ENCODE results near the gene CDH6.
A peak's percentile ranks its signal among the peaks of the same experiment; 100 is the strongest.

CDH6 gene

DNA sequence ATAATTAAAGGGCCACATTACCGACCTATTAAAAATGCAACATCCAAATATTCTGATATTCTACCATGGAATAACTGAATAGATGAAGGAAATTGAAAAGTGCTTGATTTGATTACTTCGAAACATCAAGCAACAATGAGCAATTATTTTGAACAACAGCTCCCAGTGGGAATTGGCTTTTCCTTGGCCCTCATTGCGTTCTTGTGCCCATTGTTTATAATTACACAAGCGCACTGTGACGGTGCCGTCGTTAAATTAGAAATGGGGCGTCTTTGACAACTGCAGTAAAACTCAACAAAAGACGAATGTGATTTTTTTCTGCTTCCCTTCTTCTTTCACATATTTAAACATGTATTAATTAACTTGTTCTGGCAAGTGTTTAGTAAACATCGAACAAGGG, 61.6 kb downstream of the CDH6 start:
- DNase-seq, result no peak

DNA sequence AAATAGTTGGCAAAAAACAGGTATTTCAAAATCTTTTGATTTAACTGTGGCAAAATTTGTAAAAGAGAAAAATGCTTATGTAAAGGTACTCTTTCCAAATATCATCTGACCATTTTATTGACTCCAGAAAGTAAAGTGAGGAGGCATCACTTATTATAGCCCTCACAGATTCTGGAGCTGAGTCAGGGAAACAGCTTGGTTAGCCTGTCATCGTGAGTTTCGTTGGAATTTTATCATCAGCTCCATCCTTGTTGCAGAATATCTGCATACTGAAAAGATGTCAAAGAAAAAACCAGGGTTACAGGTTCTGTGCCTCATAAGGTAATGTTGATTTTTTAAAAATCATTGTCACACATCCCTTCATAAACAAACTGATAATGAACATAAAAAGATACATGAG, 74.8 kb downstream of the CDH6 start:
- no peak for DNase-seq

DNA sequence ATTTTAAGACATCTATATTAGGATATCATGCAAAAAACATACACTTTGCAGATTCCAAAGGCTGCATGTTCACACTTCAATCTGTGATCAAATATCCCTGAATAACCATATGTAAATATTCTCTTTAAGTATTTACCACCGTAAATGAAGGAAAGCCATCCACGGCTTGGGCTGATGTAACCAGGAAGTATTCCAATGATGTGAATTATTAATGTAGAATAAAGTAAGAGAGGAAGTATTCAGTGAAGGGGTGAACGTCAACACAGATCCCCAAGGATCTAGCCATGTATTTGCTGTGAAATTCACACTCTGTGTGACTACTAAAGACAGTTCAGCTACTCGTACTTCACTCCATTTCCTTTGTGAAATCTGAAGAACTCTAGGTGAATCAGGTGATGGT, 75.2 kb downstream of the CDH6 start:
- no peak for DNase-seq

DNA sequence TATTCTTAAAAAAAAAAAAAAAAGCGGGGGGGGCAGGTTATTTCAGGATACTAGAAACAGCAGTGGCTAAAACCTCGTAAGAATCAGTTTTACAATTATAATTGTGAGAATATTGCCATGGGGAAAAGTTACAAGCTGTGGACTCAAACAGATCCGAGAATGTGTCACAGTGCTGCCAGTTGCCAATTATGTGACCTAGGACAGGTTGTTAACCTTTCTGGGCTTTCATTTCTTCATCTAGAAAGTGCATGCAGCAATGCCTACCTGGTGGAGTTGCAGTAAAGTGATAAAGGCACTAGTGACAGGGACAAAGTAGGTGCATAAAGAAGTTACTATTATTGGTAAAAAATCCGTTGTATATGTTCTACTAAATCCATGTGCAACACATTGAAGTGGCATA, 75.8 kb downstream of the CDH6 start:
- no peak for DNase-seq

DNA sequence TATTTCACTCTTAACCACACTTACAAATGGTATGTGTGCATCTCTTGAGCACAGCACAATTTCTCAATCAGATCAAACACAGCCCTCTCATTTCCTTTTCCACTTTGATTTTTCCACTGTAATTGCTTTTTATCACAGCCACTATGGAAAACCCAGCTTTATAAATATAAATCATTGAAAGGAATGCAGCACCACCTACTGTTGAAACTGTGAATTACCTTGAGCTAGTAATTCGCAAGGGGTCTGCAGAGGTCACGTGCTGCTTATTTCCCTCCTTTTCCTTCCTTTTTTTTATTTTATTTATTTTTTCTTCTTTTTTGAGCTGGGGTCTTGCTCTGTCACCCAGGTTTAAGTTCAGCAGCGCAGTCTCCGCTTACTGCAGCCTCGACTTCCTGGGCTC, 76.9 kb downstream of the CDH6 start:
- no peak for DNase-seq

DNA sequence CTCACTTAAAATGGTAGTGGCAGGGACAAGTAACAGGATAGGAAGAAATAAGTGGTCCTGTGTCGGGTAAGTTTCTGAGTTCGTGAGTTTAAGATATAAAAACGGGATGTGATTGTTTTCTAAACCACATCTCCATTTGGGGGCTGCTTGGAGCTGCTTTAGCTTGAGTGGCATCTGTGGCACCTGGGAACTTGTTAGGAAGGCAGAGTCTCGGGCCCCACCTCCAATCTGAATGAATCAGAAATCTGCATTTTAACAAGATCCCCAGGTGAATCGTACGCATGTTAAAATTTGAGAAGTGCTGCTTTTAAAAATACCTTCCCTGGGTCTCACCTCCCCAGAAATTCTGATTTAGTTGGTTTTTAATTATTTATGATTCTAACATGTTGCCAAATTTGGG, 78.1 kb downstream of the CDH6 start:
- no peak for DNase-seq

DNA sequence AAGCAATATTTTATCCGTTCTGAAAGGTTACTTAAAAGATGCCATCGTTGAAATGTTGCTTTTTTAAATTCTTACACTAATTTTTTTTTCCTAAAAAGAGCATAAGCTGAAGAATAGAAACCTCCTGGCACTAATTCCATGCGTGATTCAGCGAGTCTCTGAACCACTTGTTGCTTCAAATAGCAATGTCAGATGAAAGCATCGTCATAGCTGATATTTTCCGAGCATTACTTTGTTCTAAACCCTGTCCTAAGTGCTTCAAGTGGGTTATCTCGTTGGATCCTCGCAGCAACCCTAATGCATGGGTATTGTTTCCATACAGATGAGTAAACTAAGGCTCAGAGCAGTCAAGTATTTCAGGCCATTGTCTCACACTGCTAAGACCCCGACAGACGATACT, 79.7 kb downstream of the CDH6 start:
- no peak for DNase-seq

DNA sequence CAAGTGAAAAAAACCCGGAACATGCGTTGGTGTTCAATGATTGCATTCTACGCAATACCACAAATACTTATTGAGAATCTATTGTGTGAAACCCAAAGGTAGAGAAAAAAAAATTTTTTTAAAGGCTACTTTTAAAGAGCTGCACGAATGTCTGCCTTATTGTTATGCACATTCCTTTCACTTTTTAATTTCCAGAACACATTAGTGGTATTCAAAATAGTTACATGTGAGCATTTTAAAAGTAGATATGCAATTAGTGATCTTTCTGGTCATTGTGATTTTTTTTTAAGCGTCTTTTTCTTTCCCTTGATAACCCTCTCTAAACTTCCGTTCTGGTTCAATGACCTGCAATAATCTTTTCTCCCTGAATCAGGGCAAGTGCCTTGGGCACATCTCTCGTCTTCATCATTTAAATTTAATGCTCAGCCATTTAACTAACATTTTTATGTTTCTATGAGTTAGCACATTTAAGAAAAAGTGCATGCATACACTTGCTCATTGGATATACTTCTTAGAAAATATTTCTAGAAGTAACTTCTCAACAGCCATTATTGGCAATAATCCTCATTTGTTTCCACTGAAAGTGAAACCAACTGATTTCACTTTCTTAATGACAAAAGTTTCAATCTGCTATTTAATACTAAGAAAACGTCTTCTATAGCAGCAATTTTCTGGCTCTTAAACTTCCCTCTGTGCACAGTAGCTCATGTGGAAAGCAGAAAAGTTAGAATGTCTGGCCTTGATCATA, 80.3 kb downstream of the CDH6 start:
- no peak for DNase-seq

DNA sequence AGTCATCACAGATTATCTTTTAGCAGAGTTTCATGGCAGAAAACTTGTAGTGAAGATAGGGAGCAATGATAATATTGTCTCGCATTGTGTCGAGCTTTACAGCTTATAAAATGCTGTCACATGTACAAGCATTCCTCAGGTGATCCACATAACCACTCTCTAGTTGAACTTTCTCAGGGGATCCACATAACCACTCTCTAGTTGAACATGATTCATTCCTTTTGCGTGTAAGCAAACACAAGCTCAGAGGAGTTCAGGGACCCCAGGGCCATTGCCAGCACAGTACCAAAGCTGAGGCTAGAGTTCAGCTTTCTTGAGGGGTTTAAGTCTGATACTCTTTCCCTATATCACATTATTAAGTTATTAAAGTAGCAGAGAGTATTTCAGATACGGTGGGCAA, 86.7 kb downstream of the CDH6 start:
- no peak for DNase-seq

DNA sequence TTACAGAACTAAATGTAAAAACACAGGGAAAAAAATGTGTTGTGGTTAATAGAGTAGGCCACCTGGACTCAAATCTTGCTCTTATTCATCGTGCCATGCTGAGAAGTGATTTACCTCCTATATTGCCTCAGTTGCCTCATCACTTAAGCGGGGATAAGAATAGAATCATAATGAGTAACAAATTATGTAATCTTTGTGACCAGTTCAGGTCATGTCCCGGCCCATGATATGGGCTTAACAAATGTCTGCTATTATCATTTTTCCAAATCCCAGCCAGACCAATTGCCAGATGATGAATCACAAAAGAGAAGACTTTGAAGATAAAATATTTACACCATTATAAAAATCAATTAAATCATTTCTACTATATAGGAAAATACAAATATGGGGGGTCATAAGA, 89.8 kb downstream of the CDH6 start:
- DNase-seq, result no peak

DNA sequence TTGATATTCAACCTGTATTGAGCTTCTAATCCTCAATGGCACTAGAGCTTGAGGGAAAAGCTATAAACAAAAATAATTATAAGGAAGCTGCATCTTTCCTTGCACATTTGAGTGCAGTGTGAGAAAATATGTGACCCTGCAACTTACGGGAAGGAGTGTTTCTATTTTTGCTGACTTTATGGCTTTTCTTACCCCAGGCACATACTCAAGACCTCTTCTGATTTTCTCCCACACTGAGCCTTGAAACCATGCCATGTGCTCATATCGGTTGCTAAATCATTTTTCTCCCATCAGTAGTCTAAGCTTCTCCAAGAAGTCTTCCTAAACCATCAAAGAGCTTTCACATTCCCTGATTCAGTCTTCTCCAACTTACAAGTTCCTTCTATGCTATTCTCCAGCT, 91.5 kb downstream of the CDH6 start:
- no peak for DNase-seq

DNA sequence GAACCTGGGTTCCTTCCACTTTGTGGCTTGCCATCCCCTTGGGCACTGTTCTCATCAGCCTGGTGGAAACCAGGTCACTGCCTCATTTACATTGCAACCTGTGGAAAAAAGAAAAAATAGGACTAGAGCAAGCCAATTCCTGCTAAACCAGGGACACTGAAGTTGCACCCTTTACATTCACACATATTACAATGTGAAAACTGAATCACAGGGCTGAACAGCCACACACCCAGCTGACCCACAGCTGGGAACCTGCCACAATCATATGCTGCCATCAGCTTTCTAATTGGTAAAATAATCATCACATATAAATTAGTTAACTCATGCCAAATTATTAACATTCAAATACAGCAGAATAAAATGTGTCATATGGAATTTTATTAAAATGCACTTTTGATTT, 94.5 kb downstream of the CDH6 start:
- no peak for DNase-seq

DNA sequence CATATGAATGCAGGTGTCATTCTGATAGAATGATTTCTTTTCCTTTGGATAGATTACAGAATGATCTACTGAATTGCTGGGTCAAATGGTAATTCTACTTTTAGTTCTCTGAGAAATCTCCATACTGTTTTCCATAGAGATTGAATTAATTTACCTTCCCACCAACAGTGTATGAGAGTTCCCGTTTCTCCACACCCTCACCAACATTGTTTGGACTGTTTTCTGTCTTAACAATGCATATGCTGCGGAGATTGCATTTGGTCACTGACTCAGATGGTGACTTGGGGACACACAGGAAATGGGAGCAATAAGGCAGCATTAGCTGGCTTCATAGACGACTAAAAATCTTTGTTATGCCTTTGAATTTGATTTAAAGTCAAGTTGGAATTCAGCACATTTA, 95.9 kb downstream of the CDH6 start:
- no peak for DNase-seq

DNA sequence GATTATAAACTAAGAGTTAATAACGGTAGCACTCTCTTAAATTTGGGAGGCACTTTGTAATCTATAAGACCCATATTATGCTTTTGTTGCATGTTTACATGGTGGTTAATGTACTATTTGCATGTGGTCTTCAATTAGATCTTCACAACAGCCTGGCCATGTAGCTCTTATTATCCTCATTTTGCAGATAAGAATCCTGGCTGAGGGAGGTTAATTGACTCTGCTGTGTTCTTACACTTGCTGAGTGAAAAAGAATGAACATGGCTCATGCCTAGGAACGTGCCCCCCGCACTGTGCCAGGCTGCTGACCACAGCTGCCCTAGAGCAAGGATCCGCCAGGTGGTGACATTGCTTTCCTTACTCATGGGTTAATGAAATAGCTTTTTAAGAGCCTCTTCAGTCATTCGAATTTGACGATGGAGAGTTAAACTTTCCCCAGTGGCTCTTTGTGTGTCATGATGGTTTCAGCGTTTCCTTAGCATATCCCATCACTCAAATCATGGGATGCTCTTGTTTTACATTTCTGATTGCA, 97.9 kb downstream of the CDH6 start:
- no peak for DNase-seq

DNA sequence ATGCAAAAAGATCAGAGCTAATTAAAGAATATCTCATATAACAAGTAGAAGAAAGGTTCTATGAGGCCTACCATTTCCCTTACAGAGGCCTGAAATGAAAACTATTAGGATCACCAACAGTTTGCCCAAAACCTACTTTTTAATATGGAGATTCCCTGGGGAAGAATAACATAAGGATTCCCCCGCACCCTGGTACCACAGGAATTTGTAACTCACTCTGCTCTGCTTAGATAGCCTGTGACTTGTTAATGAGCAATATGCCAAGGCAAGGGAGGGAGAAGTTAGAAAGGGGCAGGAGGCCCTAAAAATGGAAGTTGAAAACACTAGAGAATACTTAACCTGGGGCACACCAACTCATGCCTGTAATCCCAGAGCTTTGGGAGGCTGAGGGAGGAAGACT, 107.0 kb downstream of the CDH6 start:
- DNase-seq, result no peak

DNA sequence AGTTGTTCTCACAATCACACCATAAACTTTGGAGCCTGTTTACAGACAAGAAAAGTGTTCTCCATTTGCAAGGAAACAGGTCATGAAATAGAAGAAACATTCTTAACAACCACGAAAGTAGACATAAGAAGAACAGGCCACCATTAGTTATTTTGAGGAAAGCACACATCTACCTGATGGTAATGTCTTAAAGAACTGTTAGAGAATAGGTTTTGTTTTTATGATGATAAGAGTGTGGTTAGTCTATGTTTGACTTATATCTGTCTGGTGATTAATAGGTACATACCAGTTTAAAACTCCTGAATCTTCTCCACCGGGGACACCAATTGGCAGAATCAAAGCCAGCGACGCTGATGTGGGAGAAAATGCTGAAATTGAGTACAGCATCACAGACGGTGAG, 108.3 kb downstream of the CDH6 start:
- DNase-seq, result no peak

DNA sequence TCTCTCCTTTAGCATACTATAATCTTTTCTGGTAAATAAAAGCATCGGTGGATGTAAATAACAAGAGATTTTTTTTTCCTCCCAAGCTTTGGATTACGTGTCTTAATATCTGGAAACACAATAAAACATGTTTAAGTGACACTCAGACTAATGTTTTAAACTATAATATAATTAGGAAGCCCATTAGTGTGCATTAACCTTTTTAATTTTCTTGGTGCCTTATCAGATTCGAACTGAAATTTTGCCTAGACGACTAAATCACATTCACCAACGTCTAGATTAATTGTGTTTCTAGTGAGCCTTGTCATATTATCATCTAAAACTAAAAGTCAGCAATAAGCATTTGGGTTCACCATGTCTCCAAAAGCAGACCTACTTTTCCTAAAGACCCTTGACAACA, 110.2 kb downstream of the CDH6 start:
- no peak for DNase-seq

DNA sequence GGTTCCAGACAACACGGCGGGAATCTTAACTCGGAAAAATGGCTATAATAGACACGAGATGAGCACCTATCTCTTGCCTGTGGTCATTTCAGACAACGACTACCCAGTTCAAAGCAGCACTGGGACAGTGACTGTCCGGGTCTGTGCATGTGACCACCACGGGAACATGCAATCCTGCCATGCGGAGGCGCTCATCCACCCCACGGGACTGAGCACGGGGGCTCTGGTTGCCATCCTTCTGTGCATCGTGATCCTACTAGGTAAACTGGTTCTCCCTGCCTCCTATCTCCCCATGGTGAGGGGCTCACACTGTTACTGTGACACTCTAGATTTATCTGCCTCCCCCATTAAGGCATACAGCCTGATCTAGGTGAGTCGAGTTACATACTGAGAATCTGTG, 124.2 kb downstream of the CDH6 start:
- DNase-seq, result peak; percentile 82

DNA sequence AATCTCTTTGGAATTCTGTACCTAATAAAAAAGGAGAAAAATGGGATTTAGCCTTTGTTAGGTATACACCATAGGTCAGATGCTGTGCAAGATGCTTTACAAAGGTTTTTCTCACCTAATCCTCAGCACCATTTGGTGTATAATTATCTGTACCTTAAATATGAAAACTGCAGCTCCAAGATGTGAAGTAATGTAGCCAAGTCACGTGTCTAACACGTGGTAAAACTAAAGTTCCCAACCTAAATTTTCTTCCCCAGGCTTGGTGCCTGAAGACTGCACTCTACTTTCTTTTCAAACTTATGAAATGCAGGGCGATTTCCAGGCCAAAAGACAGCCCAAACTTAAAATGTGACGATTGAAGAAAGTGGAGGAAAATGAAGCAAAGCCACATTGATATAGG, 125.8 kb downstream of the CDH6 start:
- DNase-seq, result no peak

DNA sequence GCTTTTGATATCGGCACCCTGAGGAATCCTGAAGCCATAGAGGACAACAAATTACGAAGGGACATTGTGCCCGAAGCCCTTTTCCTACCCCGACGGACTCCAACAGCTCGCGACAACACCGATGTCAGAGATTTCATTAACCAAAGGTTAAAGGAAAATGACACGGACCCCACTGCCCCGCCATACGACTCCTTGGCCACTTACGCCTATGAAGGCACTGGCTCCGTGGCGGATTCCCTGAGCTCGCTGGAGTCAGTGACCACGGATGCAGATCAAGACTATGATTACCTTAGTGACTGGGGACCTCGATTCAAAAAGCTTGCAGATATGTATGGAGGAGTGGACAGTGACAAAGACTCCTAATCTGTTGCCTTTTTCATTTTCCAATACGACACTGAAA, 129.5 kb downstream of the CDH6 start:
- no peak for DNase-seq

DNA sequence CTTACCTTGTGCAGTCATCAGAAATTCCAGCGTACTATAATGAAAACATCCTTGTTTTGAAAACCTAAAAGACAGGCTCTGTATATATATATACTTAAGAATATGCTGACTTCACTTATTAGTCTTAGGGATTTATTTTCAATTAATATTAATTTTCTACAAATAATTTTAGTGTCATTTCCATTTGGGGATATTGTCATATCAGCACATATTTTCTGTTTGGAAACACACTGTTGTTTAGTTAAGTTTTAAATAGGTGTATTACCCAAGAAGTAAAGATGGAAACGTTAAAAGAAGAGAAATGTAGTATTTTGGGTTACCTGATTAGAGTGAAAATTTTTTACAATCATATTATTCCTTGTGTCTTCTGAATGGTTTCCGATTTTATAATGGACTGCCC, 131.4 kb downstream of the CDH6 start:
- no peak for DNase-seq

DNA sequence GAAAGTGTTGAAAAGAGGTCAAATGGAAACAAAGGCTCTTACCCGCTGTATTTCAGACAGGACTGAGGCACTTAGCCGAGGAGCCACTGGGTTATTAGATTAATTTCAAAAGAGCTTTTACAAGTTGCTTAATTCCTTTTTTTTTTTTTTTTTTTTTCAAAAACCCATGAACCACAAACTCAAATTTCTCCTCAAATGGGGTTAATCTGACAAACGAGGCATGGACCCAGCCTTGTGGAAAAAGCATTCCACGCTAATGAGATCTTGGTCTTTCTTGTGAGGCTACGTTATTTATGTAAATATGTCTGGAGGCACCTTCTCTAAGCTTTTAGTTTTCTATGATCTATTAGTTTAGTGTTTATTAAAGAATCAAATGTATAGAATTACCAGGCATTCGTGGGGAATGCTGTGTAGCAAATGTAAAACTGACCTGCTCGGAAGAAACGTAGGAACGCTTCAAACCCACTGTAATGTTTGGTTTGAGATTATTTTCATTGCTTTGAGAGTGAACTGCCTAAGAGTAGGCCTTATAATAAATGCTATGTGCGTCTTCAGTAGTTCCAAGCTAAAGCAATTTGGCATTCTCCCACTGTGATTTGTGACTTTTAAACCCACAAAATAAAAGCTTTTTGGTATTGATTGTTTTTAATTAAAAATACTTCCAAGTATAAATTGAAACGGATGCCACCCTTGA, 134.7 kb downstream of the CDH6 start:
- DNase-seq, result no peak

DNA sequence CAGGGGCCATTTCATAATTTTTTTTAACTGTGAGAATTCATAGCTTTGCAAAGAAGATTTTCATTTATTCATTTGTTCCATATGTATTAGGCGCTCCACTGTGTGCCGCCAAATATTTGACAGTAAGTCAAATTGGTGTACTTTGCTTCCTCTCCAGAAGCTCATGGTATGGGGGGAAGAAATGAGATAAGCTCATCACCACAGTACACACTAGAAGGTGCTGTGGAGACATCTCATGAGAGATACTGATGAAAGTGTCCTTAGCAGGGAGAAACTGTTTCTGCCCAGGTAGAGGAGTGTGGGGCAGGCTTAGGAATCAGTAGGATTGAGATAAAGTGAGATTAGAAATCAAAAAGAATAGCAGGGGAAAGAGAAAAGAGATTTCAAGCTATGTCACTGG, 136.2 kb downstream of the CDH6 start:
- DNase-seq, result no peak

DNA sequence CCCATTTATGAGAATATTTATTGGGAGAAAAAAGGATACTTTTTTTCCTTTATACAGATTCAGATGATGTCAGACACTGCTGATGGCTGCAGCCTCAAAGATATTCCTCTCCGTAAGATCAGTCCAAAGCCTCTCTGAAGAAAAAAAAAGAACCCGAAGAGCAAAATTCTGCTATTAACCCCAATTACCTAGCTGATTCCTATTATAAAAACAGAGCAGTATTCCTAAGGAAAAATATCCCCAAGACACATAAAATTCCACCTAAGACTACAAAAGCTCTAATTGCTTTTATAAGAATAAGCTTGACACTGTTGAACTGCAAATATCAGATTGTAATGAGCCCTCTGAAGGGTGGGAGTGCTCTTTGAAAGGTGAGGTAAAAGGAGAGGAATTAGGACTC, 138.7 kb downstream of the CDH6 start:
- DNase-seq, result no peak

DNA sequence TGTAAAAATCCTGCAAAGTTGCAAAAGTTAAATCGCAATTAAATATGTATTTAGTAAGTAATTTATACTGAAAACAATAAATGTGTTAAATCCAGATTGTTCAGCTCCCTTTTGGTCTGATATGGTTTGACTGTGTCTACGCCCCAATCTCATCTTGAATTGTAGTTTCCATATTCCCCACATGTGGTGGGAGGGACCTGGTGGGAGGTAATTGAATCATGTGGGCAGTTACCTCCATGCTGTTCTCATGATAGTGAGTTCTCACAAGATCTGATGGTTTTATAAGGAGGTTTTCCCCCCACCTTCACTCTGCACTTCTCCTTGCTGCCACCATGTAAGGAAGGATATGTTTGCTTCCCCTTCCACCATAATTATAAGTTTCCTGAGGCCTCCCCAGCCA, 140.0 kb downstream of the CDH6 start:
- DNase-seq, result no peak

Data from islet precursor cell (in vitro differentiated cells).